ENCODE data around the gene TK1.
"Not testable (repeated sequence)": the region's sequence is repeated elsewhere in the genome, so short reads cannot be mapped to it uniquely, and the experiment has no call there.

The TK1 gene, protein sequence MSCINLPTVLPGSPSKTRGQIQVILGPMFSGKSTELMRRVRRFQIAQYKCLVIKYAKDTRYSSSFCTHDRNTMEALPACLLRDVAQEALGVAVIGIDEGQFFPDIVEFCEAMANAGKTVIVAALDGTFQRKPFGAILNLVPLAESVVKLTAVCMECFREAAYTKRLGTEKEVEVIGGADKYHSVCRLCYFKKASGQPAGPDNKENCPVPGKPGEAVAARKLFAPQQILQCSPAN

GRCh38 chr17:78186692-78187595 lies at the start of gene TK1, which contains the start of gene AFMID:
TSS of gene TK1 (minus strand) at chr17:78187052. CDS start at chr17:78186994, 58 bp downstream.
TSS of gene AFMID (plus strand) at chr17:78187362. CDS start at chr17:78187371, 9 bp downstream.
- ATAC-seq, result peak; percentile 97
- H3K4me1 Mint-ChIP-seq, result peaks cover 28% of the 10 kb centered on the region

DNA sequence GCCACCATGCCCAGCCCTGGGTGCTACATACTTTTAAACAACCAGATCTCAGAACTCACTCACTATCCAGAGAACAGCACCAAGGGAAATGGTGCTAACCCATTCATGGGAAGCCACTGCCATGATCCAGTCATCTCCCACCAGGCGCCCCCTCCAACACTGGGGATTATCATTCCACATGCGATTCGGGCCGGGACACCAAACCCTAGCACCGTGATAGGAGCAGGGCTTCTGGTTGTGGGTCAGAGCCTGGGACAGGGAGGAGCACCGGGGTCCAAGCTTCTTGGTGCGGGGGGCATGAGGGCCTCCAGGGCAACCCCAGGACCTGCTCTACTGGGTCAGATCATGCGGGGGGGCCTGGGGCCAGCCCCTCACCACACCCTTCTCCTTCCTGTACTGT lies 49.0 kb upstream of the TK1 start:
- Mint-ChIP-seq H3K9me3 (no peaks in the 10 kb centered on the region), H3K4me1 (peaks cover 34% of the 10 kb centered on the region), H3K4me3 (no peak overlapping the region), H3K27me3 (peaks cover 39% of the 10 kb centered on the region), H3K27ac (no peak overlapping the region), H3K36me3 (no peaks in the 10 kb centered on the region)
- no peak for ATAC-seq

More at GRCh38 chr17:78186692-78187595, at the start of gene TK1, which contains the start of gene AFMID:
- peaks cover 17% of the 10 kb centered on the region for H3K36me3 Mint-ChIP-seq
- H3K27ac Mint-ChIP-seq, result peak within 1 kb of the TSS; percentile 3
- H3K27me3 Mint-ChIP-seq, result no peaks in the 10 kb centered on the region
- H3K4me3 Mint-ChIP-seq, result peak within 1 kb of the TSS; percentile 78
- no peaks in the 10 kb centered on the region for H3K9me3 Mint-ChIP-seq

- not testable (repeated sequence) for ATAC-seq, H3K36me3 Mint-ChIP-seq, H3K4me3 Mint-ChIP-seq, H3K9me3 Mint-ChIP-seq, H3K27ac Mint-ChIP-seq
- peaks cover 37% of the 10 kb centered on the region for H3K4me1 Mint-ChIP-seq
- H3K27me3 Mint-ChIP-seq, result peaks cover 48% of the 10 kb centered on the region
Measured at GRCh38 chr17:78235022-78235421, 48.2 kb upstream of the TK1 start.

DNA sequence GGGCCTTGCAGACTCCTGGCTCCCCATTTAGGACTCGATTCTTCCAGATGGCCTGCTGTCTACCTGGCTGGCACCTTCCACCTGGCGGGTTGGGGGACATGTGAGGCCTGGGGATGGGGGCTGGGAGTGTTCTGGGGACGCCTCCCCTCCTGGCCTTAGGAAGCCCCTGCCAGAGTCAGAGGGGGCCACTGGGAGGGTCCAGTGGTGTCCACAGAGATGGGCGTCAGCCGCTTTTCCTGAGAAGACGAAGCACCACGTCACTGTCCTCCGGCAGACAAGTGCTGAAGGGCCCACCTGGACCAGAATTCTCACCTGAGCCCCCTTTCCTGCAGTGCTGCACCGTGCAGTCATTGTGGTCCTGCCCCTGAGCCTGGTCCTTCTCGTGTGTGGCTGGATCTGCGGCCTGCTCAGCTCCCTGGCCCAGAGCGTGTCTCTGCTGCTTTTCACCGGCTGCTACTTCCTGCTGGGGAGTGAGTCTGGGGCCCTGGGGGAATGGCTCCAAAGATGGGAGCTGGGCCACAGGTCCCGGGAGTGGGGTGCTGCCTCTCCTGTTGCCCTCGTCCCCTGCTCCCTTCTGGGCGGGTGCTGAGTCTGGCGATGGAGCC lies 47.5 kb upstream of the TK1 start:
- peaks cover 55% of the 10 kb centered on the region for H3K27me3 Mint-ChIP-seq
- no peak overlapping the region for H3K4me3 Mint-ChIP-seq
- H3K4me1 Mint-ChIP-seq, result peaks cover 30% of the 10 kb centered on the region
- H3K9me3 Mint-ChIP-seq, result no peaks in the 10 kb centered on the region
- no peak for ATAC-seq
- no peaks in the 10 kb centered on the region for H3K36me3 Mint-ChIP-seq
- no peak overlapping the region for H3K27ac Mint-ChIP-seq

DNA sequence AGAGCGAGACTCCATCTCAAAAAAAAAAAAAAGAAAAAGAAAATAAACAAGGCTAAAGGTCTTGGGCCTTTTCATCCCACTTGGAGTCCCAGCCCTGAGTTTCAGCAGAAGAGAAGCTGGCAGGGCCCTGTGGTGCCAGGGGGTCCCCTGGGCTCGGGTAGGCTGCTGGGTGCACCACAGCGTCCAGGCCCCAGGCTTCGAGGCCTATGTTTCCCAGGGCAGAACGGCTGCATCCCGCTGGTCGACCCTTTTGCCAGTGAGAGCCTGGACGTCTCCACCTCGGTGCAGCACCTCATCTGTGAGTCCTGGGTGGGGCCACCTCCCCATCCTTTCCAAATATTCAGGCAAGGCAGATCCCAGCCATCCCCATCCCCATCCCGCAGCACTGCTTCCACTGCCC lies 46.8 kb upstream of the TK1 start:
- no peak overlapping the region for H3K27ac Mint-ChIP-seq
- H3K9me3 Mint-ChIP-seq, result no peaks in the 10 kb centered on the region
- peaks cover 27% of the 10 kb centered on the region for H3K4me1 Mint-ChIP-seq
- no peak for ATAC-seq
- peaks cover 62% of the 10 kb centered on the region for H3K27me3 Mint-ChIP-seq
- H3K36me3 Mint-ChIP-seq, result no peaks in the 10 kb centered on the region
- no peak overlapping the region for H3K4me3 Mint-ChIP-seq

DNA sequence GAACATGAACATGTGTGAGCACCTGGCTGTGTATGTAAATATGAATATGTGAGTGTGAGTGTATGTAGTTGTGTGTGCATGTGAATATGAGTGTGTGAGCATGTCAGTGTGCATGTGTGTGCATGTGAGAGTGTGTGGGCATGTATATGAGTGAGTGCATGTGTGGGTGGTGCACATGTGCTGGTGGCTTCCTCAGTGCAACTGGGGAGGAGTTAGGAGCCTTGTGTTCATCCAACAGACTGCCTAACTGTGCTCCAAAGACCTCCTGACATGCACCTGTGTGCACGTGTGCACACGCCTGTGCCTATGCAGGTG lies 46.0 kb upstream of the TK1 start:
- Mint-ChIP-seq H3K4me3 (no peak overlapping the region), H3K4me1 (peaks cover 28% of the 10 kb centered on the region), H3K36me3 (no peaks in the 10 kb centered on the region), H3K9me3 (no peaks in the 10 kb centered on the region), H3K27me3 (peaks cover 70% of the 10 kb centered on the region), H3K27ac (no peak overlapping the region)
- ATAC-seq, result no peak

- peaks cover 76% of the 10 kb centered on the region for H3K27me3 Mint-ChIP-seq
- peak overlapping the region; percentile 22 for H3K27ac Mint-ChIP-seq
- H3K9me3 Mint-ChIP-seq, result no peaks in the 10 kb centered on the region
- H3K4me3 Mint-ChIP-seq, result no peak overlapping the region
- no peaks in the 10 kb centered on the region for H3K36me3 Mint-ChIP-seq
- peaks cover 33% of the 10 kb centered on the region for H3K4me1 Mint-ChIP-seq
- ATAC-seq, result peak; percentile 48
Measured at GRCh38 chr17:78231991-78232858, 45.4 kb upstream of the TK1 start.

DNA sequence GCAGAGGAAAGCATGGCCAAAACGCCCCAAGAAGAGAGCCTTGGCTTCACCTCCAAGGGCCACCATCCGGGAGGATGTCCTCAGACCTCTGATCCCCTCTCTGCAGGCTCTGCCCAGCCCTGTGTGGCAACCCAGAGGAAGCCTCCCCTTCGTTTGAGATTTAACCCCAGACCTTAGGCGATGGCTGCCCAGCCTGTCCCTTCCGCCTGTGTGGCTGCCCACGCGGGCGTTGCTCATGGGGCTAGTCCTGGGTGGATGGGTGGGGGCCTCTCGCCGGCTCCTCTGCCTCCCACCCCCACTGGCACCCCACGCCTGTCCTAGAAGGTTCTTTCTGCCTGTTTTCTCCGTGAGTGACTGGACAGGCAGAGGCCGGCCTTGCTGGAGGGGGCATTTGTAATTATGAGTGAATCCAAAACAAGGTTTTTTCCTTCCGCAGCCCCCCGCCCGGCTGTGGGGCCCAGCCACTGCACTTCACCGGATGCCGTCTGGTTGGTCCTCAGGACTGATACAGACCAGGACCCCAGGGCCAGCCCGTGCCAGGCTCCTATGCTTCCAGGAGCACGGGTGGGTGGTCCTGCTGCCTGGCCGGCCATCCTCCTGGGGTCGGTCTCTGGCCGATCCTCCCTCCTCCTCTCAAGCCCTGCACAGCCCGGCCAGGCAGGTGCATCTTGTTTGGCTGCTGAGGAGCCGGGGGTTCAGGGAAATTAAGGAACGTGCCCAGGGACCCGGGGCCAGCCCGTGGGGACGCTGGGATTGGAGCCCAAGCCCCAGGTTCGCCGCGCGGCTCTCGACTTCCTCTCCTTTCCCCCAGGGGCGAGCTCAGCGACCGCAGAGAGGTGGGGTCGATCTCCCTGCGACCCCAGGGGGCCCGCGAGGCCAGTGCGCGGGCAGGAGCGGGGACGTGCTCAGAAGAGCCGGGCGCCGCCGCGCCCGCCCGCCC lies 44.4 kb upstream of the TK1 start, which contains the start of gene TMEM235:
Gene TMEM235 (plus strand): TSS at position 636 of the 940 bp plus-strand sequence. CDS start 393 bp downstream, outside the sequence.
- no peaks in the 10 kb centered on the region for H3K36me3 Mint-ChIP-seq
- H3K4me3 Mint-ChIP-seq, result no peak within 1 kb of the TSS
- peaks cover 85% of the 10 kb centered on the region for H3K27me3 Mint-ChIP-seq
- ATAC-seq, result no peak
- peaks cover 41% of the 10 kb centered on the region for H3K4me1 Mint-ChIP-seq
- peak within 1 kb of the TSS; percentile 22 for H3K27ac Mint-ChIP-seq
- no peaks in the 10 kb centered on the region for H3K9me3 Mint-ChIP-seq

GRCh38 chr17:78230252-78230962 lies 43.6 kb upstream of the TK1 start:
- no peak for ATAC-seq

DNA sequence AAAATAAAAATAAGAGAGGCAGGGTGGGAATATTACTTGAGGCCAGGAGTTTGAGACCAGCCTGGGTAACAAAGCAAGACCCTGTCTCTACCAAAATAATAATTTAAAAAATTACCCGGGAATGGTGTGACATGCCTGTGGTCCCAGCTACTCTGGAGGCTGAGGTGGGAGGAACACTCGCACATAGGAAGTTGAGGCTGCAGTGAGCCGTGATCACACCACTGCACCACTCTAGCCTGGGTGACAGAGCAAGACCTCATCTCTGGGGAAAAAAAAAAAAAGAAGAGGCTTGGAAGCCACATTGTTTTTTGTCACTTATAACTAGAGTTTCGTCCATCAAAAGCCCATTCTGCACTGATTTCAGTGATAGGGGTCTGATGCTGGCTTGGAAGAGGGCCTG lies 41.3 kb upstream of the TK1 start:
- Mint-ChIP-seq H3K27me3 (peaks cover 68% of the 10 kb centered on the region), H3K36me3 (no peaks in the 10 kb centered on the region), H3K9me3 (no peaks in the 10 kb centered on the region), H3K27ac (no peak overlapping the region), H3K4me1 (peaks cover 41% of the 10 kb centered on the region), H3K4me3 (no peak overlapping the region)
- no peak for ATAC-seq

More at GRCh38 chr17:78230252-78230962, 43.6 kb upstream of the TK1 start:
- Mint-ChIP-seq H3K36me3 (no peaks in the 10 kb centered on the region), H3K9me3 (no peaks in the 10 kb centered on the region), H3K27ac (no peak overlapping the region), H3K4me1 (peaks cover 41% of the 10 kb centered on the region), H3K27me3 (peaks cover 85% of the 10 kb centered on the region), H3K4me3 (no peak overlapping the region)

- no peak for ATAC-seq
- Mint-ChIP-seq H3K36me3 (no peaks in the 10 kb centered on the region), H3K4me1 (peaks cover 35% of the 10 kb centered on the region), H3K9me3 (no peaks in the 10 kb centered on the region), H3K27ac (no peak overlapping the region), H3K27me3 (peaks cover 61% of the 10 kb centered on the region), H3K4me3 (no peak overlapping the region)
Measured at GRCh38 chr17:78227455-78227916, 40.6 kb upstream of the TK1 start.

DNA sequence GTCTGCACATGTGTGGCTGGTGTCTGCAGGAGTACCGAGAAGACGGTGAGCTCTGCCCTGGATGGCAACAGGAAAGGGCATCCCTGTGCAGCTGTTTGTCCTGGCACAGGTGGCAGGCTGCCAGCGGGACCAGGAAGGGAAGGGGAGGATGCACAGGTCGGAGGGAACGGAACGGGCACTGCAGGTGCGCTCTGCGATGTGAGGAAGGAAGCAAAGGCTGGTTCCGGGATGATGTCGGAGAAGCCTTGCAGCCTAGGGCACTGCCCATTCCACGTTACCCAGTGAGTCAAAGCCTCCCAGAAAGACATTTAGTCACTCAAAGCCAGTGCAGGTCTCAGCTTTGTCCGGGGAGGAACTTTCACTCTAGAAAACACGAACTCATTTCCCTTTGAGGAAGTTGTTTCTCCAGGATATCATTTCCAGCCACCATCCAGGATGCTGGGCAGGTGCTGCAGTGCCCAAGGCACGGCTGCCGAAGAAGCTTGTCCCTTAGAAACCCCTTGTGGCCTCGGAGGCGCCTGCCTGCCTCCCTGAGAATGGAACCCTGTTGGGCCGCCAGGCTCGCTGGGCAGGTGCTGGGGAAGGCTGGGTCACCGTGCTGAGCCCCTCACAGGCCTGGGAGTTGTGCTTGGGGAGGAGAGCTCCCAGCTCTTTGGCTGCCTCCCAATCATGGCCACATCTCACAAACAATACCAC lies 40.1 kb upstream of the TK1 start:
- H3K4me1 Mint-ChIP-seq, result peaks cover 29% of the 10 kb centered on the region
- H3K36me3 Mint-ChIP-seq, result no peaks in the 10 kb centered on the region
- no peak overlapping the region for H3K4me3 Mint-ChIP-seq
- peaks cover 55% of the 10 kb centered on the region for H3K27me3 Mint-ChIP-seq
- H3K27ac Mint-ChIP-seq, result no peak overlapping the region
- ATAC-seq, result no peak
- H3K9me3 Mint-ChIP-seq, result no peaks in the 10 kb centered on the region
